ENCODE data around the gene LIAS. TPM values are rescaled to one million over a fixed set of nuclear protein-coding genes. Genes with fewer than 3 reads are reported as not detected.
"Not testable (repeated sequence)": the region's sequence is repeated elsewhere in the genome, so short reads cannot be mapped to it uniquely, and the experiment has no call there.

The LIAS gene
- total RNA-seq, 1 experiment from 2014 or later, result 12.5 TPM

- DNase-seq (ENCODE audit: low spot score), result no peak
Measured at GRCh38 chr4:39452860-39453587, 5.8 kb upstream of the LIAS start.

DNA sequence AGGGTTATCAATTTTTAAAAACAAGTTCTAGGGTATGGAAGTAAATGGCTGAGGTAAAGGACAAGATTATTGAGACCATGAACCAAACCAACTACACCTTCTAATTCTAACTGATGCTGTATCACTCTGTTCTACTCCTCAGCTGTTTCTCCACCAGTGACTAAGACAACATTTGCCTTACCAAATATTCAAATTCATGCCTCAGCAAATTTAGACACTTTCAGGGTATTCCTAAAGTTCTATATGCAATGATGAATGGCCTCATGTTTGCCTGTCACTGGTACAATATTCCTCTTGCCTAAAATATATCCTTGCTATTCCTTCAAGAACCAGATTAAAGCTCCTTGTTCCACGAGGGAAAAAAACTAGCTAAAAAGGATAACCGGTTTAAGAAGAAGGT is 5.1 kb upstream of the LIAS start:
- no peak for DNase-seq (ENCODE audit: low spot score)

GRCh38 chr4:39455486-39455885 is 3.4 kb upstream of the LIAS start:
- DNase-seq (ENCODE audit: low spot score), result no peak

GRCh38 chr4:39456946-39457763 is 1.7 kb upstream of the LIAS start:
- no peak for DNase-seq (ENCODE audit: low spot score)

DNA sequence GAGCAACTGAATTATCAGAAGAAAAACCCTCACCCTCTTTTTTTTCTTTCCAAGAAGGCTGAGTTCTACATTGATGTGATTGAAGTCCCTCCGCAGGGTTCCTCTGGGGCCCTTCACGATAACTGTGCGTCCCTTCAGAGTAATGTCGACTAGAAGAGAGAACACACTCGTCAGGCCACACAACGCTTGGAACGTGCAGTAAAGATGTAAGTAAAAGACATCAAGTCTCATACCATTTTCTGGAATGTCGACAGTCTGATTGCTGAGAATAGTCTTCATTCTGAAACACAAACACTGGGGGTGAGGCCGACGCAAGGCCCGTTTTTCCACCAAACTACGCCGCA is 723 bp upstream of the LIAS start:
- not testable (repeated sequence) for DNase-seq (ENCODE audit: low spot score)

DNA sequence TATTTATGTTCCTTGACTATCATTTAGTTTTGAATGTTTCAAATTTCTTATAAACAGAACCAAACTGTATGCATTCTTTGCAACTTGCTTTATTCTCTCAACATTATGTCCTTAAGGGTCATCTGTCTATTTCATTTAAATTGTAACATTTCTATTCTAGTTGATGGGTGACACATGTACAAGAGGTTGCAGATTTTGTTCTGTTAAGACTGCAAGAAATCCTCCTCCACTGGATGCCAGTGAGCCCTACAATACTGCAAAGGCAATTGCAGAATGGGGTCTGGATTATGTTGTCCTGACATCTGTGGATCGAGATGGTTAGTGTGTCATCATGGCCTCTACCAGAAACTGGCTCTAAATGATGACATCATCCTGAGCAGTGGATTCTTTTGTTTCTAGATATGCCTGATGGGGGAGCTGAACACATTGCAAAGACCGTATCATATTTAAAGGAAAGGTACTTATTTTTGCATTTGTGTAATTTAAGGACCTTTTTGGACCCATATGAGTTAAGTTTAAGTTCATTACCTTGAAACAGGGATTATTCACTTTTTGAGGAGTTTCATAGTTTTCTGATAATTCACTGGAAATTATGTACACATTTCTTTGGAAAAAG is 6.1 kb downstream of the LIAS start:
- DNase-seq (ENCODE audit: low spot score), result peak; percentile 78

DNA sequence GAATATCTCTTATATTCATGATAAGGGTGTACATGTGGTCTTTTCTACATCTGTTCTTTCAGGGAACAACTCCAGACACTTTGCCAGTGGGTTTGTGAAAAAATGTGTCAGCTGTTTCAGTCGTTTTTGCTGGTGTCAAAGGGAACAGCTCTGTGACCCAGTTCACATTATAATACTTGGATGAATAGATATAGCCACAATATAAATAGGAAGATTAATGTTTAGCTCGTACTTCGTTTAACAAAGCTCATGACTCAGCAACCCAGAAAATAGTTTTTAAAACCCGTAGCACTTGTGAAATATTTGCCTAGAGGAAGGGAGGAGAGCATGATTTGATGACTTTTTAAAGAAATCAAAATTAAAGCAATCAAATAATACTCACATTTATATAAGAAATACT is 7.9 kb downstream of the LIAS start:
- DNase-seq (ENCODE audit: low spot score), result no peak

GRCh38 chr4:39467464-39467863 is 8.6 kb downstream of the LIAS start:
- no peak for DNase-seq (ENCODE audit: low spot score)

GRCh38 chr4:39469429-39470077 is 10.7 kb downstream of the LIAS start:
- DNase-seq (ENCODE audit: low spot score), result peak; percentile 87

DNA sequence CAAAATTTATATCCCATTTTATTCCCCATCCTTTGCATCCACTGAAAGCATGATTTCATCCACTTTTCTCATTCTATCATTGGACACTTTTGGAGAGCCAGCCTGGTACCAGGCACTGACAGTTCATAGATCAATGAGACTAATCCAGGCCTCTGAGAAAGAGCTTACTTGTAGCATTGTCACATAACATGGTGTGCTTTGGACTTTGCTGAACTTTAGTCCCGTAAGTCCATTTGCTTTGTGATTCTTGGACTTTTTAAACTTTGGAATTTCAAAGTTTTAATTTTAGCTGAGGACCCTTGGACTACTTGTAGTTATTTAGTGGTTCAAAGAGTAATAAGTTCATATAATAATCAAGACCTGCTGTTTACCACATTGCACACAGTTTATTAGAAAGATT is 11.5 kb downstream of the LIAS start:
- no peak for DNase-seq (ENCODE audit: low spot score)

GRCh38 chr4:39472396-39472795 is 13.5 kb downstream of the LIAS start:
- DNase-seq (ENCODE audit: low spot score), result no peak

- no peak for DNase-seq (ENCODE audit: low spot score)
Measured at GRCh38 chr4:39476187-39476895, 17.5 kb downstream of the LIAS start.

- DNase-seq (ENCODE audit: low spot score), result no peak
Measured at GRCh38 chr4:39480251-39480650, 21.4 kb downstream of the LIAS start.

- DNase-seq (ENCODE audit: low spot score), result no peak
Measured at GRCh38 chr4:39480902-39481695, 22.2 kb downstream of the LIAS start.

GRCh38 chr4:39484582-39485272 is 25.9 kb downstream of the LIAS start:
- no peak for DNase-seq (ENCODE audit: low spot score)

- DNase-seq (ENCODE audit: low spot score), result no peak
Measured at GRCh38 chr4:39486221-39486804, 27.5 kb downstream of the LIAS start.

DNA sequence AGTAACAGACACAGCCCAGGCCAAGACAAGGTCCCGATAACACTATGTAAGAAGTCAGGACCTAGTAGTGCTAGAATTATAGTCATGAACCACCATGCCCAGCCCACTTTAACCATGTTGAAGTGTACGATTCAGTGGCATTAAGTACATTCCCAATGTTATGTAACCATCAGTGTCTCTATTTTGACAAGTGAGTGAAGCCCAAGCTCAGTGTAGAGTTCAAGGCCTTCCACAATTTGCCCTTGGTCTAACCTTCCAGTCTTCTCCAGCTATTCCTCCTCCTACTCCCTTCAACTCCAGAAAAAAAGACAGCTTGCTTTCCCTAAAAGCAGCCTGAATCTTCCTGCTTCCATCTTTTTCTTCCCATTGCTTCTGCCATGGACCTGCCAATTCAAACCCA is 31.5 kb downstream of the LIAS start:
- DNase-seq (ENCODE audit: low spot score), result no peak

DNA sequence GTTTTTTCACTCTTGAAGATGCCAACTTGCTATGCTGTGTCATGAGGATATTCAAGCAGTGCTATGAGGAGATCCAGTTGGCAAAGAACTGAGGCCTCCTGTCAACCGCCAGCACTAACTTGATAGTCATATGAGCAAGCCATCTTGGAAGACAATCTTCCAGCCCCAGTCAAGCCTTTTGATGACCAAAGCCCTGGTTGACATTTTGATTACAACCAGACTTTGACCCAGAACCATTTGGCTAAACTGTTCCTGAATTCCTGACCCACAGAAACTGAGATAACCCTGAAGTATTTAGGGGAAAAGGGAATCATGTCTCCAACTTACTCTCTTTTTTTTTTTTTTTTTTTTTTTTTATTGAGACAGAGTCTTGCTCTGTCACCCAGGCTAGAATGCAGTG is 35.5 kb downstream of the LIAS start:
- no peak for DNase-seq (ENCODE audit: low spot score)

GRCh38 chr4:39495446-39496213 is 36.8 kb downstream of the LIAS start:
- DNase-seq (ENCODE audit: low spot score), result no peak
